ENCODE measurements around the gene REPIN1.

REPIN1 gene

GRCh38 chr7:150410131-150410530 is 41.5 kb downstream of the REPIN1 start:
- Histone ChIP-seq H3K27ac (no peak overlapping the region), H3K9me3 (ENCODE audit: severe bottlenecking) (no peaks in the 10 kb centered on the region), H3K27me3 (ENCODE audit: insufficient read depth, low read depth, severe bottlenecking) (no peaks in the 10 kb centered on the region), H3K4me3 (ENCODE audit: low read depth, low read length) (no peak overlapping the region), H3K36me3 (peaks cover 15% of the 10 kb centered on the region)
- no peak for DNase-seq
- TF ChIP-seq, protein P1, sequence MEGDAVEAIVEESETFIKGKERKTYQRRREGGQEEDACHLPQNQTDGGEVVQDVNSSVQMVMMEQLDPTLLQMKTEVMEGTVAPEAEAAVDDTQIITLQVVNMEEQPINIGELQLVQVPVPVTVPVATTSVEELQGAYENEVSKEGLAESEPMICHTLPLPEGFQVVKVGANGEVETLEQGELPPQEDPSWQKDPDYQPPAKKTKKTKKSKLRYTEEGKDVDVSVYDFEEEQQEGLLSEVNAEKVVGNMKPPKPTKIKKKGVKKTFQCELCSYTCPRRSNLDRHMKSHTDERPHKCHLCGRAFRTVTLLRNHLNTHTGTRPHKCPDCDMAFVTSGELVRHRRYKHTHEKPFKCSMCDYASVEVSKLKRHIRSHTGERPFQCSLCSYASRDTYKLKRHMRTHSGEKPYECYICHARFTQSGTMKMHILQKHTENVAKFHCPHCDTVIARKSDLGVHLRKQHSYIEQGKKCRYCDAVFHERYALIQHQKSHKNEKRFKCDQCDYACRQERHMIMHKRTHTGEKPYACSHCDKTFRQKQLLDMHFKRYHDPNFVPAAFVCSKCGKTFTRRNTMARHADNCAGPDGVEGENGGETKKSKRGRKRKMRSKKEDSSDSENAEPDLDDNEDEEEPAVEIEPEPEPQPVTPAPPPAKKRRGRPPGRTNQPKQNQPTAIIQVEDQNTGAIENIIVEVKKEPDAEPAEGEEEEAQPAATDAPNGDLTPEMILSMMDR (IDR thresholded peaks at IDR 0.05; ENCODE audit: low read depth, low read length), result no peak

- Histone ChIP-seq H3K9me3 (ENCODE audit: severe bottlenecking) (no peaks in the 10 kb centered on the region), H3K27ac (no peak overlapping the region), H3K27me3 (ENCODE audit: insufficient read depth, low read depth, severe bottlenecking) (no peaks in the 10 kb centered on the region), H3K4me3 (ENCODE audit: low read depth, low read length) (no peak overlapping the region), H3K36me3 (peaks cover 15% of the 10 kb centered on the region)
- DNase-seq, result no peak
- TF ChIP-seq, protein P1 (IDR thresholded peaks at IDR 0.05; ENCODE audit: low read depth, low read length), result no peak
Observed at GRCh38 chr7:150410680-150411346, 42.2 kb downstream of the REPIN1 start.

DNA sequence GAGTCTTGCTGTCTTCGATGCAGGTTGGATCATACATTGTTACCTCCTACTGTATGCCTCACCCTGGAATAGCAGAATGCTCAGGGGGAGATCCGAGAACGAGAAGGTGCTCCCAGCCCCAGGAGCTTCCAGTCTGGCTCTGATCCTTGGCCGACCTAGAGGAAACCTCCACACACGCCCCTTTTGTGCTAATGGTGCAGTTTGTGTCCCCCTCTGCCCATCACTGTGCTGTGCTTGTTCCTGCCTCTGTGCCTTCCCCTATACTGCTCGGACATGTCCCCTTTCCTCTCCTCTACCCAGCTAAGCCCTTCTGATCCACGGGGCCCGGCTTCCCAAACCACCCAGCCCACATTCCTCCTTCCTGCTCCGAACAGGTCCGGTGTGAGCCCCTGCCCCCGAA is 43.0 kb downstream of the REPIN1 start:
- TF ChIP-seq, protein P1 (IDR thresholded peaks at IDR 0.05; ENCODE audit: low read depth, low read length), result no peak
- Histone ChIP-seq H3K9me3 (ENCODE audit: severe bottlenecking) (no peaks in the 10 kb centered on the region), H3K27ac (no peak overlapping the region), H3K27me3 (ENCODE audit: insufficient read depth, low read depth, severe bottlenecking) (no peaks in the 10 kb centered on the region), H3K36me3 (peaks cover 15% of the 10 kb centered on the region), H3K4me3 (ENCODE audit: low read depth, low read length) (no peak overlapping the region)
- DNase-seq, result no peak

DNA sequence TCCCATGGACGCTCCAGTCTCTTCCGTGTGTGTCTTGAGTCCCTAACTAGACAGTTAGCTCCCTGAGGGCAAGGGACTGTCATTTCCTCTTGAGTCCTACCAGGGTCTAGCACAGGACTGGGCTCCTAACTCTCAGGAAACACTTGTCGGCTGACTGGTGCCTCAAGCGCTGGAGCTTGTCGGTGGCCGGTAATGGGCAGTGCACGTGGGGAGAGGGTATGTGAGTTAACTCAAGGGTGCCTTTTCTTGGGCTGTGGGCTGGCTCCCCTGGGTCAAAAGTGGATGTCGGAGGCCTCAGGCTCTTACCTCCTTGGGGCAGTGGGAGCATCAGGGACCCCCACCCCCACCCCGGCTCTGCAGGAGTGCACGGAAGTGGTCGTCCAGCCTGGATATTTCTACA is 43.4 kb downstream of the REPIN1 start:
- Histone ChIP-seq H3K36me3 (peaks cover 15% of the 10 kb centered on the region), H3K27ac (no peak overlapping the region)

GRCh38 chr7:150412518-150413488 is 44.2 kb downstream of the REPIN1 start:
- no peak for DNase-seq
- Histone ChIP-seq H3K9me3 (ENCODE audit: severe bottlenecking) (no peaks in the 10 kb centered on the region), H3K36me3 (peaks cover 15% of the 10 kb centered on the region), H3K27me3 (ENCODE audit: insufficient read depth, low read depth, severe bottlenecking) (no peaks in the 10 kb centered on the region), H3K27ac (no peak overlapping the region), H3K4me3 (ENCODE audit: low read depth, low read length) (no peak overlapping the region)
- TF ChIP-seq, protein P1 (IDR thresholded peaks at IDR 0.05; ENCODE audit: low read depth, low read length), result no peak

More for the DNA sequence above, 43.4 kb downstream of the REPIN1 start:
- TF ChIP-seq, protein P1 (IDR thresholded peaks at IDR 0.05; ENCODE audit: low read depth, low read length), result no peak
- no peak overlapping the region for H3K4me3 ChIP-seq (ENCODE audit: low read depth, low read length)
- no peak for DNase-seq
- no peaks in the 10 kb centered on the region for H3K27me3 ChIP-seq (ENCODE audit: insufficient read depth, low read depth, severe bottlenecking)
- H3K9me3 ChIP-seq (ENCODE audit: severe bottlenecking), result no peaks in the 10 kb centered on the region
